GM12874 (cell line): ENCODE results near the gene FBXL22.

Source experiments
- TF ChIP-seq, protein P1 (sequence below): IDR thresholded peaks from 2 replicates; pipeline ENCODE4 v1.5.1; 2011; ENCODE audit warnings: low read depth, mild to moderate bottlenecking, control low read depth, low read length, moderate library complexity; ENCODE audit not compliant: insufficient read depth

FBXL22 gene

DNA sequence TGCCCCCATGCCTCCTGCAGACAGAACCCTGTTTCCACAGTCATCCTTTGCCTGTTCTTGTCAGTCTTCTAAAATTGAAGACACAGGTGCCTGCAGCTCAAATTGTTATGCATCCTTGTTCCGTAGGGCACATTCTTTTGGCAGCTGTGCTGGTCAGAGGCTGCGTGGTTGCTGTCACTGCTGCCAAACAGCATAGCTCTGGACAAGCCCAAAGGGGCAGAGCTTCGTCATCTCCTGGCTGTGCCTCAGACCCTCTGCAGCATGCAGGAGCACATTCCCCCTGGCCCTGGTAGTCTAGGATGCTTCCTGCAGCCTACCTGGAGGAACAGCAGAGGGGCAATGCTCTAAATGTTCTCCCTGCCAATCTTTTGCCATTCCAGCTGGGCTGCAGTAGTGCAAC is 2.1 kb upstream of the FBXL22 start:
- TF ChIP-seq, protein P1, sequence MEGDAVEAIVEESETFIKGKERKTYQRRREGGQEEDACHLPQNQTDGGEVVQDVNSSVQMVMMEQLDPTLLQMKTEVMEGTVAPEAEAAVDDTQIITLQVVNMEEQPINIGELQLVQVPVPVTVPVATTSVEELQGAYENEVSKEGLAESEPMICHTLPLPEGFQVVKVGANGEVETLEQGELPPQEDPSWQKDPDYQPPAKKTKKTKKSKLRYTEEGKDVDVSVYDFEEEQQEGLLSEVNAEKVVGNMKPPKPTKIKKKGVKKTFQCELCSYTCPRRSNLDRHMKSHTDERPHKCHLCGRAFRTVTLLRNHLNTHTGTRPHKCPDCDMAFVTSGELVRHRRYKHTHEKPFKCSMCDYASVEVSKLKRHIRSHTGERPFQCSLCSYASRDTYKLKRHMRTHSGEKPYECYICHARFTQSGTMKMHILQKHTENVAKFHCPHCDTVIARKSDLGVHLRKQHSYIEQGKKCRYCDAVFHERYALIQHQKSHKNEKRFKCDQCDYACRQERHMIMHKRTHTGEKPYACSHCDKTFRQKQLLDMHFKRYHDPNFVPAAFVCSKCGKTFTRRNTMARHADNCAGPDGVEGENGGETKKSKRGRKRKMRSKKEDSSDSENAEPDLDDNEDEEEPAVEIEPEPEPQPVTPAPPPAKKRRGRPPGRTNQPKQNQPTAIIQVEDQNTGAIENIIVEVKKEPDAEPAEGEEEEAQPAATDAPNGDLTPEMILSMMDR: no peak

DNA sequence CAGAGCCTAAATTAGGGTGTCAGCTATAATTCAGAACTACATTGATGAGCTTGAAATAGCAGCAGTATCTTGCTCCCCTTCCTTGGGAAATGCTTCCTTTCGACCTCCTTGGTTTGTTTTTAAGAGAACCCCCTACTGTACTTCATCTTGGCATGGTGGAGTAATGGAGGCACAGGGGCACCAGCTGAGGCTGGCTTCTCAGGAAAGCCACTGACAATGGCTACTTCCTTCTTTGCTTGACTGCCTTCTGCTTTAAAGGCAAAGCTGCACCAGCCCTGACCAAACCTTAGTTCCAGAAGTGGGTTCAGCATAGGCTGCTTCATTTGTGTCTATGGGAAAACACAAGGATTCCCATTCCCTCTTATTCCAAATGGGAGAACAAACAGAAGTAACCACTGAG is 1.5 kb upstream of the FBXL22 start:
- TF ChIP-seq, protein P1: no peak

DNA sequence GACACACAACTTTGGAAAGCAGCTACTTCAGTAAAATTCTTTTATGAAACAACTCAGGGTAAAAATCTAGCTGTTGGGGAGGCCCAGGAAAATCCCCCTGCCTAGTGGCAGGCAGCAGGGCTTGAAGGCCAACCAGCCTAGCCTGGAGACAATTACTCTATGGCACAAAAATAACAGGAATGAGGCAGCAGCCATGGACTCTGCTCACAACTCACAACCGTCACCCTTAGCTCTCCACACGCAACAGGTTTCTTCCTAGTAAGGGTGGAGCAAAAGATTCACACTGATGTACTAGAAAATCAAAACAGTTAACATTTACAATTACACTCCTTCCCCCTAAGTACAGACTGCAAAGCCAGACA is 530 bp upstream of the FBXL22 start:
- TF ChIP-seq, protein P1: no peak

DNA sequence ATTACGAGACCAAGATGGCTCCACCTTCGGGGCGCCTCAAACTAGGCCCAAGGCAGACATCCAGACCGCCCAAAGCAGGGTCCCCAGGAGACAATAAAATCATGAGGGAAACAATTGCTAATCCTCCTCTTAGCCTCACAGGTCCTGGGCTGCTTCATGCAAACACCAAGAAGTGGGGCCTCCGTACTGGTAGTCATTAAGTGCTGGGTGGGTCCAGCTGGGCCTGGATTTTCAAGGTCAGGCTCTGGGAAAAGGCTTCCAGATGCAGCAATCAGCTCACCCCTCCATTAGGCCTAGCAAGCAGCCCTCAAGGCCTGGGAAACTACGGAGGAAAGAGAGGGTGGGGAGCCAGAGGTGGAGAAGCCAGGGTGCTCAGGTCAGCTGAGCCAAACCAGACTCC is 634 bp downstream of the FBXL22 start:
- TF ChIP-seq, protein P1: no peak

DNA sequence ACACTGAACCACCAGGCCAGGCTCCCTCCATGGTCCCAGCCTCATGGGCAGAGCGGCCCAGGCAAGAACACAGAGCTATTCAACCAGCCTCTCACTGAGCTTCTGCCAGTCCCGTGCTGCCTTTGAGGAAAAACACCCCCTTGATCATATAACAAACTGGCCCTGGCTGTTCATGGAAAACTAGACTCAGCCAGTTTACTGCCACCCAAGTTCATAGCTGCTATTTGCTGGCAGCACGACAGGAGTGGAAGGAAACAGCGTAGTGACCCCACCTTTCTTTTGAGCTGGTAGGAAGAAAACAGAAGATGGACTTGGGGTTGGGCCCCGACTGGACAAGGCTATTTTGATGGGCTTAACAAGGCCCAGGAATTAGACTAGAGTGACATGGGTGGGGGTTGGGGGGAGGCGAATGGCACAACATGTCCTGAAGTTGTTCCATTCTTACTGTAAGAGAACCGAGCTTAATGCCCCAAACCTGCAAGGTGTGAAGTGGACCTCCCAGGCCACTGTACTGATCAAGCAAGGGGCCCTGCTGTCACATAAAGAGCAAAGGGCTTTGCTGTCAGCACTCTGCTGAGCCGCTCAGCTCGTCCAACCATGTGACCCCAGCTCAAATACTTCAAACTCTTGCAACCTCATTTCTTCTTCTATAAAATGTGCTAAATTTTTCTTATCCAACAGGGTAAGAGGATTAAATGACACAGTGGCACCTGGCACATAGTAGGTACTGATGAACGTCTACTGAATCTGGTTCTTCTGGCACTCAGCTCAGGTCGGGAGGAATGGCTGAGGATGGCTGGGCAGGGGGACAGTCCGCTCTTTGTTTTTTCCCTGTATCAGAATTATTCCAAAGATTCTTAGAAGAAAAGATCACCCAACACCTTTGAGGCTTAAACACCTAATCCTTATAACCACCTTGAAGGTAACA is 1.6 kb downstream of the FBXL22 start:
- TF ChIP-seq, protein P1: no peak

DNA sequence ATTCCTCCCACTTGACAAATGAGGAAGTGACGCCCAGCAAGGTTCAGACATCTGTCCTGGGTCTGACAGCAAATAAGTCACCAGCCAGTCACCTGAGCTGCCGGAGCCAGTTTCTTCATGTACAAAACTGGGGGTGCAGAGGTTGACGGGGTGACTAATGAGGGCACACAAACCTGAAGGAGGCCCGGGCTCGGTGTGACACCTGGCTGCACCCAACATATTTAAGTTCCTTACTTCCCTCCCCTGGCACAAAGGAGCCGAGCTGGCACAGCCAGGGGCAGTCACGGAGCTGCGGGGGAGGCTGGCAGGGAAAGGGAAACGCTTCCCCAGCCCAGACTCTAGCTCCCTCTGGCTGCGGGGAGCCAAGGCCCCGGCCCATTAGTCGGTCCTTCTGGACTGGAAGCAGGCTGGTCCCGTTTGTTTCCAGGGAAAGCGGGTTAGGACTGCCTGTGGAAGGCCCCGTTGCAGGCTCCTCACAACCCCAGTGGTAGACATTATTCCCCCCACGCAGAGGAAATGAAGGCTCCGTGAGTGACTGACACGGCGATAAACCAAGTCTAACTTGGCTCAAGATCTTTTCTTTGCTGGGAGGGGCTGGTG is 2.3 kb downstream of the FBXL22 start:
- TF ChIP-seq, protein P1: peak; percentile 63

DNA sequence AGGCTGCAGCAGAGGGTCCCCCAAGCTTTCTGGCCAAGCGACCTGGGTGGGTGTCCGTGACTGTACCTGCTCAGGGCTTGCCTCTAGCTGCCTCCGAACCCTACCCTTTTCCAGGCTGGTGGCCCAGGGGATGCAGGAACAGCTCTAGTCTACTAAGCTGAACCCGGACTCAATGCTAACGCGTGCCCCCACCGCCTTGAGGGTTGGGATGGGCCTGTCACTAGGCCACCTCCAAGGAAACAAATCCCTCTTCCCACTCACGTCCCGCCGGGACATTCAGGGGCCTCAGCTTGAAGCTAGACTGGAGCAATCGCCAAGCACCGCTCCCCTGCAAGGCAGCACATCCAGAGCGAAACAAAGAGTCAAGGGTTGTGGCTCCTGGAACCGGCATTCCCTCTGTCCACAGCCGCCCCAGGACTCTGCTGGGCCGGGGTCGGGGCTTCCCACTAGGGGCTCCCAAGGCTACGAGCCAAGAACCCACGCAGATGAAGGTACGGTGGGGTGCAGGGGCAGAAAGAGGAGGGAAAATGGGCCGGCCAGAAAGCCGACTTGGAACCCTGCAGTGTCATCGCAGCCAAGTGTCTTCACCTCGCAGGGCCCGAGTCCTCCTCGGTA is 2.9 kb downstream of the FBXL22 start:
- TF ChIP-seq, protein P1: no peak
